ENCODE results near the gene EPHX1.

EPHX1 gene

DNA sequence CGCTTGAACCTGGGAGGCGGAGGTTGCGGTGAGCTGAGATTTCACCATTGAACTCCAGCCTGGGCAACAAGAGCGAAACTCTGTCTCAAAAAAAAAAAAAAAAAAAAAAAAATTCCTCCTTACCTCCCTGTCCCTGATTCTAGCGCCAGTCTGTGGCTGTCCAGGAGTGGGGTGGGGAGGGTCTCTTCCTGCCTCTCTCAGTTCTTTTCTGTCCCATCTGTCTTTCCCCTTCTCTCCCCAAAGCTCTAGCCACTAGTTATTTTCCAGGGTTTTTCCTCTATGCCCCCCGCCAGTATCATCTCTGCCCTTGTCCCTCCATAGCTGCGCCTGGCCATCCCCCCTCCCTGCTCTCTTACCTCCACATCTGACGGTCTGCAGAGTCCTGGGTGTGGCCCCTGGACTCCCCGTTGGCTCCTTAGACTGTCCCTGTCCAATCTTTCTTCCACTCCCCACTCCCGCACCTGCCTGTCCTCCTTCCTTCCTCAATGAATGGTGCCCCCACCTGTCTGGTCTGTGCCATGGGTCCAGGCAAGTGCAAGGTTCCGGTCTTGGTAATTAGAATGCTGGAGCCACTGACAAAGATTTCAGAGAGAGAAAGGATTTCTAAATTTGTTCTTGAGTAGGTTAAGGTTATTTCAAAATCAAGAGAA lies 73.8 kb downstream of the EPHX1 start:
- Histone ChIP-seq H4K20me1 (ENCODE audit: insufficient read depth, low read length, poor library complexity, severe bottlenecking) (peaks cover 14% of the 10 kb centered on the region), H3K4me3 (ENCODE audit: low read length, poor library complexity, severe bottlenecking) (no peak overlapping the region), H3K27me3 (ENCODE audit: insufficient read depth, low read length, poor library complexity, severe bottlenecking) (no peaks in the 10 kb centered on the region), H3K4me2 (ENCODE audit: low read depth, low read length, poor library complexity, severe bottlenecking) (no peak overlapping the region), H3K4me1 (ENCODE audit: insufficient read depth, low read length, poor library complexity, severe bottlenecking) (peaks cover 32% of the 10 kb centered on the region), H3K9me3 (ENCODE audit: insufficient read depth, low read depth, low read length) (no peaks in the 10 kb centered on the region), H2AFZ (ENCODE audit: low read length) (no peak overlapping the region), H3K36me3 (ENCODE audit: insufficient read depth, low read length) (no peaks in the 10 kb centered on the region), H3K79me2 (ENCODE audit: insufficient read depth, low read length) (peaks cover 34% of the 10 kb centered on the region), H3F3A (ENCODE audit: low read depth) (no peaks in the 10 kb centered on the region; the same call in 1 of the 2 replicates), H3K9ac (ENCODE audit: low read depth, low read length, poor library complexity, severe bottlenecking) (no peak overlapping the region), H3K9me2 (replicated peaks; ENCODE audit: low read depth, low read length) (no peaks in the 10 kb centered on the region)
- TF ChIP-seq EZH2phosphoT487 (IDR thresholded peaks at IDR 0.05; ENCODE audit: borderline replicate concordance): no peak
- TF ChIP-seq, protein P1, sequence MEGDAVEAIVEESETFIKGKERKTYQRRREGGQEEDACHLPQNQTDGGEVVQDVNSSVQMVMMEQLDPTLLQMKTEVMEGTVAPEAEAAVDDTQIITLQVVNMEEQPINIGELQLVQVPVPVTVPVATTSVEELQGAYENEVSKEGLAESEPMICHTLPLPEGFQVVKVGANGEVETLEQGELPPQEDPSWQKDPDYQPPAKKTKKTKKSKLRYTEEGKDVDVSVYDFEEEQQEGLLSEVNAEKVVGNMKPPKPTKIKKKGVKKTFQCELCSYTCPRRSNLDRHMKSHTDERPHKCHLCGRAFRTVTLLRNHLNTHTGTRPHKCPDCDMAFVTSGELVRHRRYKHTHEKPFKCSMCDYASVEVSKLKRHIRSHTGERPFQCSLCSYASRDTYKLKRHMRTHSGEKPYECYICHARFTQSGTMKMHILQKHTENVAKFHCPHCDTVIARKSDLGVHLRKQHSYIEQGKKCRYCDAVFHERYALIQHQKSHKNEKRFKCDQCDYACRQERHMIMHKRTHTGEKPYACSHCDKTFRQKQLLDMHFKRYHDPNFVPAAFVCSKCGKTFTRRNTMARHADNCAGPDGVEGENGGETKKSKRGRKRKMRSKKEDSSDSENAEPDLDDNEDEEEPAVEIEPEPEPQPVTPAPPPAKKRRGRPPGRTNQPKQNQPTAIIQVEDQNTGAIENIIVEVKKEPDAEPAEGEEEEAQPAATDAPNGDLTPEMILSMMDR (conservative IDR thresholded peaks at IDR 0.05; ENCODE audit: low read length): no peak

- H3K36me3 ChIP-seq (ENCODE audit: insufficient read depth, low read length): no peaks in the 10 kb centered on the region
- no peak overlapping the region for H3K4me3 ChIP-seq (ENCODE audit: low read length, poor library complexity, severe bottlenecking)
- H3K9me2 ChIP-seq (replicated peaks; ENCODE audit: low read depth, low read length): no peaks in the 10 kb centered on the region
- TF ChIP-seq, protein P1 (conservative IDR thresholded peaks at IDR 0.05; ENCODE audit: low read length): no peak
- no peak for TF ChIP-seq EZH2phosphoT487 (IDR thresholded peaks at IDR 0.05; ENCODE audit: borderline replicate concordance)
- no peak overlapping the region for H3K4me2 ChIP-seq (ENCODE audit: low read depth, low read length, poor library complexity, severe bottlenecking)
- peaks cover 17% of the 10 kb centered on the region for H3K4me1 ChIP-seq (ENCODE audit: insufficient read depth, low read length, poor library complexity, severe bottlenecking)
- H4K20me1 ChIP-seq (ENCODE audit: insufficient read depth, low read length, poor library complexity, severe bottlenecking): peaks cover 5% of the 10 kb centered on the region
- H3K27me3 ChIP-seq (ENCODE audit: insufficient read depth, low read length, poor library complexity, severe bottlenecking): no peaks in the 10 kb centered on the region
- no peak overlapping the region for H3K9ac ChIP-seq (ENCODE audit: low read depth, low read length, poor library complexity, severe bottlenecking)
- H3K9me3 ChIP-seq (ENCODE audit: insufficient read depth, low read depth, low read length): no peaks in the 10 kb centered on the region
- peaks cover 18% of the 10 kb centered on the region; the same call in 1 of the 2 replicates for H3K79me2 ChIP-seq (ENCODE audit: insufficient read depth, low read length)
- H2AFZ ChIP-seq (ENCODE audit: low read length): no peak overlapping the region
- no peaks in the 10 kb centered on the region; the same call in 1 of the 2 replicates for H3F3A ChIP-seq (ENCODE audit: low read depth)
Measured at GRCh38 chr1:225885336-225885735, 75.4 kb downstream of the EPHX1 start.

DNA sequence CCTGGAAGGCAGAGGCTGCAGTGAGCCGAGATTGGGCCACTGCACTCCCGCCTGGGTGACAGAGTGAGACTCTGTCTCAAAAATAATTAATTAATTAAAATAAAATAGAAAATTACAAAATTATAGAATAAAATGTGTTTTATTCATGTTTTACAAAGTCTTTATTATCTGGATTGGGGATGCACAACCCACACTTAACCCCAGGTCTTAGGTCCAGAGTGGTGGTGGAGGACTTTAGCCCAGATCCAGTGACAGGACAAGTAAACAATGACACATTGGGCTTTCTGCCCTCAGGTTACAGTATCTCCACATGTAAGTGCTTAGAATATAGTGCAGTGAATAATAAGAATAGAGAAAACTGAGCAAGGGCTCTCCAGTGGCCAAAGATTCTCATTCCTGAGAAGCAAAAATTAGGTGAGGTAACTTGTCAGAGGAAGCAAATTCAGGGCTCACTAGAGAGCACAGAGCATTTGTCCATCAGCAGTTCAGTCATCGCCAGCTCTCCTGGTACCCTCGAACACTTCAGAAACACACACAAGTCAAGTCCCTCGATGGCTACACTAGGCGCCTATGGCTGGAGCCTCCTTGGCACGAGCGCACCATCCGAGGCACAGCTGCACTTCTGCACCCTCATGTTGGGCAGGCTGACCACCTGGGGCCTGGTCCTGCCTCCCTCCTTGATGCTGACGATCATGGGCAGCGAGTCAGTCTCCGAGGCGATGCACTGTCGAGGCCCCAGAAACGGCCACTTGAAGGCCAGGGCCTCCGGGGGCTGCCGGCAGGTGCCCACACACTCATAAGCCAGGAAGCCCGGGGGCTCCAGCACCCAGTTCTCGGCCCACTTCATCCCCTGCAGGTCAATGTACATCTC lies 76.5 kb downstream of the EPHX1 start:
- Histone ChIP-seq H2AFZ (ENCODE audit: low read length) (no peak overlapping the region), H4K20me1 (ENCODE audit: insufficient read depth, low read length, poor library complexity, severe bottlenecking) (no peaks in the 10 kb centered on the region), H3K27me3 (ENCODE audit: insufficient read depth, low read length, poor library complexity, severe bottlenecking) (no peaks in the 10 kb centered on the region), H3K4me3 (ENCODE audit: low read length, poor library complexity, severe bottlenecking) (no peak overlapping the region), H3F3A (ENCODE audit: low read depth) (no peaks in the 10 kb centered on the region), H3K9ac (ENCODE audit: low read depth, low read length, poor library complexity, severe bottlenecking) (no peak overlapping the region), H3K36me3 (ENCODE audit: insufficient read depth, low read length) (no peaks in the 10 kb centered on the region), H3K4me2 (ENCODE audit: low read depth, low read length, poor library complexity, severe bottlenecking) (no peak overlapping the region), H3K79me2 (ENCODE audit: insufficient read depth, low read length) (peaks cover 7% of the 10 kb centered on the region; the same call in 1 of the 2 replicates), H3K9me2 (replicated peaks; ENCODE audit: low read depth, low read length) (no peaks in the 10 kb centered on the region), H3K4me1 (ENCODE audit: insufficient read depth, low read length, poor library complexity, severe bottlenecking) (peaks cover 6% of the 10 kb centered on the region), H3K9me3 (ENCODE audit: insufficient read depth, low read depth, low read length) (no peaks in the 10 kb centered on the region)
- TF ChIP-seq, protein P1 (conservative IDR thresholded peaks at IDR 0.05; ENCODE audit: low read length): no peak
- TF ChIP-seq EZH2phosphoT487 (IDR thresholded peaks at IDR 0.05; ENCODE audit: borderline replicate concordance): no peak
